ENCODE data around the gene DOK6.

Gene DOK6

DNA sequence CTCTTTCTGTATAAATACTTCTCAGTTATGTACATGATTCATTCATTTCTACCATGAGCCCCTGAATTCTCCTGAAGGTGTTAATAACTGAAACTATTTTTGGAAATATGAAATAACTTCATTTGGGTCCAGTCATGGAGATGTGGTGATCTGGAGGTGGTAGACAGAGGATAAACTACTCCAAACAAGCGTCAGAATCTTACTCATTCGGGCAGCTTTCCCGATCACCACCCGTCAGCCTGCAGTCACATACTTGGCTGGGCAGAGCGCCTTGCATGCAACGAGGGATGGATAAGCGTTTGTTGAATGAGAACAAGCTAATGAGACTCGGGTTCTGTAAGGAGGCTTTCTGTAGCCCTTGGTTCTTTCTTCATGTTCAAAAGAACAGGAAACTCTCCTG is 324.3 kb downstream of the DOK6 start:
- no peak for DNase-seq (ENCODE audit: low read depth, low spot score)

DNA sequence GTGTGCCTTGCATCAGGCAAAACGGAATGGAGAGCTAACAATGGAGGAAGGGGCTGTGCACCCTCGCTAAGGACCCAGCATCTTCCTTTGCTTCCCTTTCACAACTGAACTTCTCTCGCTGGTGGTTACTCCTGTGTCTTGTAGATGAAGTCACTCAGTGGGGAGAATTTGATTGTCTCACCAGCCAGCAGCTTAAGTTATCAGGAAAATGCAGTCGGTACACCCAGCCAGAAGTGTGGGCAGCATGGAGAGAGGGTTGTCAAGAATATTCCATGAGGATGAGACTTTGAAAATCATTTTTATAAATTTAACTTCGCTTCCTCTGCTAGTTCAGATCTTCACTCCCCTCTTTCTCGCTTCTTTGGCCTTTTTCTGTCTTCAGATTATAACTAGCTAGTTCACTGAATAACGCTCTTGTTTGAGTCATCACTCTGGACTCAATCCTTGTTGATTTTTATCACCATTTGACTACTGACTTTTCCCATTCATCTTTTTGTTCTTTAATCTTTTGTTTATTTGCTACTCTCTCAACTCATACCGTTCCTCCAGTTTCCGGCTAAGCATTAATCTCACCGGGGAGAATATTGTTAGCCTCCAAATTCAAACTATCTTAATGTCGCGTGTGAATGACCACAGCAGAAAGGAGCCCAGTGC is 325.3 kb downstream of the DOK6 start:
- no peak overlapping the region for H3K27ac ChIP-seq
- DNase-seq (ENCODE audit: low read depth, low spot score), result no peak

More for the DNA sequence above, 324.3 kb downstream of the DOK6 start:
- no peak overlapping the region for H3K27ac ChIP-seq

DNA sequence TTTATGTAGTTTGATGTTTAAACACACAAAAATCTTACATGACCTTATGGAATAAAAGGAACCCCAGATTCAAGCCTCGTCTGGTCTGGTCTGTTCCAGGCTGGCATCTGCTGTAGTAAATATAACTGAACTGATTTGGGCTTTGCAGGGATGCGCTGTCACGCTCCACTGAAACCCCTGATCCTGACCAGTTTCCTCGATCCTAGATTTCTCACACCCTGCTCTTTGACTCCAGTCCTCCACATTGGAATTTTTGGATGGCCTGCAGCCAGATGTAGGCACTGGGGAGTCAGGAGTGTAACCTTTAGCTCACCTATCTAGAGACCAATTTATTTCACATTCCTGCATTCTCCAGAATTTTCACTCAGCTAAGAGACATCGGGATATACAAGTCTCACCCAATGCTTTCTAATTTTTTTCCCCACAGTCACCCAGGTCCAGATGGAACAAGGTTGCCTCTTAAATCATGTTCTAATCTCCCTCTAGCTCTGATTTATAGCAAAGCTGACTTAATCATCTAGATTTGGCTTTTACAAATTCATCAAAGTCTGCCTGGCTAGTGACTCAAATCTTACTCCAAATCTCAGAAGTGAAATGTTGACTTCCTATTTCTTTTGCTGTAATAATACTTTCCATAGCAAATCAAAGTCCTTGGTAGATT is 327.4 kb downstream of the DOK6 start:
- no peak overlapping the region for H3K27ac ChIP-seq
- no peak for DNase-seq (ENCODE audit: low read depth, low spot score)

DNA sequence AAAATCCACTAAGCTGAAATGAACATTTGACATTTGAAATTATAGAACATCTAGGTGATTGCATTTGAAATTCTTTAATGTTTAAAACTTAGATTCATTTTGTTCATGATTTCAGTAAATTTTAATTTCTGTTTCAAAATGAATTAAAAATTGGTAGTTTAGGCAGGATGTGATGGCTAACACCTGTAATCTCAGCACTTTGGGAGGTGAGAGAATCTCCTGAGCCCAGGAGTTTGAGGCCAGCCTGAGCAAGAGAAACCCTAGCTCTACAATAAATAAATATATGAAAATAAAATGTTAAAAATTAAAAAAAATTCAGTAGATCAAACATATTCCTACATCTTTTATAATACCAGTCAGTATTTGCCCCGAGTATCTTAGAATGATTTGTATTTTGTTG is 330.0 kb downstream of the DOK6 start:
- H3K27ac ChIP-seq, result no peak overlapping the region
- DNase-seq (ENCODE audit: low read depth, low spot score), result no peak

DNA sequence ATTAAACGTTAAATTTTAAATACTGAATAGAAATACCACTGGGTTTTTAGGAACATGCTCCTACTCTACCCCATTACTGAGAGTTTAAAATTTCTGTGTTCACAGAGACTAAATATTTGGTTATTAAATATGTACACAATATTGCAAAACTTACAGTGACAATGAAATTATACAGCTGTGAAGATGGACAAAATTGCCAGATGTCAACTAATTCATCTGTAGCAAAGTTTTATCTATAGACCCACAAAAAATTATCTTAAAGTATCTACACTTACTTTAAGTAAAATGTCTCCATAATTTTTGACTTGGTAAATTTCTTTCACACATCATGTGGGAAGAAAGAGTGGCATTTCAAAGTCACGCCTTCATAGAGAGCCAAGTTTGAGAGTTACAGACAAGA is 333.8 kb downstream of the DOK6 start:
- no peak overlapping the region for H3K27ac ChIP-seq
- no peak for DNase-seq (ENCODE audit: low read depth, low spot score)

DNA sequence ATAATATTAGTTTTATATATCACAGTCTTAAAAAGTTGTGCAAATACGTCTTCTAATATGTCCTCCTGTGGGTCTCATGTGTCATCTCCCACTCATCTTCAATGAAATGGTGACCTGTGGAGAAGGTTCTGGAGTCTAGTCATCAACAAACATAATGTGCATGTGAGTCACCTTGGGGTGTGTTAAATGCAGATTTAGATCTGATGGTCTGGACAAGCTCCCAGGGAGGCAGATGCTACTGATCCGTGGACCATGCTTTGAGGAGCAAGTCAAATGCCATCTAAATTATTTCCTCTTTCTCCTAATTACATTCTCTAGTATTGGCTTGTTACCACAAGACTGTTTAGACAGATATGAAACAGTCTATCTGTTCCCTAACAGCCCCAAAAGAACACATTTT is 336.0 kb downstream of the DOK6 start:
- no peak overlapping the region for H3K27ac ChIP-seq
- DNase-seq (ENCODE audit: low read depth, low spot score), result no peak

DNA sequence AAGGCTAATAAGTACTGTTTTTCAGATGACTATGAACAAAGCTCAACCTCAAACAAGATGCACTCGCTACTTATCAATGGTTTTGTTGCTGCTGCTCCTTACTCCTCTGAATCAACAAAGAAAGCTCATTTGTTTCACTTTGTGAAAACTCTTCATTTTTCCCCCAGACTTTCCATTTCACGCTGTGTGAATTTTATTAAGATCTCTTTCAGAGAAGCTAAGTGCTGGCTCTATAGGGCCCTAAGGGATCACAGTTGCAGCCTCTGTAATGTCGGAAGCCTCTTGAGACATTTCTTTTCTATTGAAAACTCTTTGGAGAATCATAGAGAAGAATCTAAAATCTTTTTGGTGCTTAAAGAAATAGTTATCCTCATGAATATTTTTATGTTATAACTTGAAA is 337.2 kb downstream of the DOK6 start:
- H3K27ac ChIP-seq, result no peak overlapping the region
- no peak for DNase-seq (ENCODE audit: low read depth, low spot score)

DNA sequence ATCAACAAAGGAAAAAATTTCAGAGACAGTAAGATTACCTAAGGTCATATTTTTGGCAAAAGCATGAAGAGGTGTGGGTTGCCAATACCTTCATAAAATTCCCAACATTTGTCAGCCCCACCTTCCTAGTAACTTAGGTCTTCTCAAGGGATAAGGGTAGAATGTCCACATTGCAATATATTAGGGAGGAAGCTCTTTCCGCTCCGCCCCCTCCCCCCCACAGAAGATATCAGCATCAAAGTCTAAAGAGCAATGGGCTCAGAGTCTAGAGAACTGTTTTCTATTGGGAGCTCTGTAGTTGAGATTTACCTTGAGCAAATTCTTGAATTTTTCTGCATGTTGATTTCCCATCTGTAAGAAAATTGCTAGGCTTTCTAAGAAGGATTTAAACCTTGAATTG is 346.7 kb downstream of the DOK6 start:
- H3K27ac ChIP-seq, result no peak overlapping the region
- DNase-seq (ENCODE audit: low read depth, low spot score), result no peak

DNA sequence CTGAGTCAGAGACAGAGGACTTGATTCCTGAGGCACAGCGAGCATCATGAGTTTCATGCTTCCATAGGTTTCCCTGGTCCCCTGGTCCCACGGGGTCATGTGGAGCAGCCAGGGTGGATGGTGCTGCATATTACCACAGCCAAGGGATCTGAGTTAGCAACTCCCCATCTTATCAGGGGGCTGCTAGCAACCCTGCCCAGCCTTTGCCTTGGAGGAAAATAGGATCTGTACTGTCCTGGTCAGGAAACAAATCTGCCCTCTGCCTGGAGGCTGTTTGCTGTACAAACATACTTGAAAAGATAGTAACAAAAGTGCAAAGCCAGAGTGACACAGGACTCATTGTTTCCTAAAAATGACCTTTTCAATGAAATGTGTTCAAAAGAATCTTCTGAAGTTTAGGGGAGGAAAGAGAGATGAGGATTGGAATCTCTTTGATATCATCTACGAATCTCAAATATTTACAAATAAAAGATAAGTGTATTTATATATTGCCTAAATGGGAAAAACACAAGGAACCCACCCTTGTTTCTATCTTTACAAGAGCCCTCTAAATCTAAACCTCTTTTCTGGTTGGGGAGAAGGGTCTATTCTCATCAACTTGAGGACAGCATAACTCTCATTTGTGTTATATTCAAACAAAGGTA is 352.2 kb downstream of the DOK6 start:
- DNase-seq (ENCODE audit: low read depth, low spot score), result no peak
- no peak overlapping the region for H3K27ac ChIP-seq

DNA sequence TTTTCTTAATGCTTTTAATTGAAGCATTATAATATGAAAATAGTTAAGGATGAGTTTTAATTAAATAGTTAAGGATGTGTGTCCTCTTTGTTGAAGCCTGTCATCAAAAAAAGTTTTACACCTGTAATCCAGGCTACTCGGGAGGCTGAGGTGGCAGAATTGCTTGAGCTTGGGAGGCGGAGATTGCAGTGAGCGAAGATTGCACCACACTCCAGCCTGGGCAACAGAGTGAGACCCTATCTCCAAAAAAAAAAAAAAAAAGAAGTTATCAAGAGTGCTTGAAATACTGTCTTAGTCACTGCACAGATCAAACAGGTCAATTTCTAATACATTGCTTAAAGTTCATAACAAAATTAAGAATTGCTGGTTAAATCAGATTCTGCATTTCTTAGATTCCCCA is 353.4 kb downstream of the DOK6 start:
- no peak for DNase-seq (ENCODE audit: low read depth, low spot score)
- H3K27ac ChIP-seq, result no peak overlapping the region

DNA sequence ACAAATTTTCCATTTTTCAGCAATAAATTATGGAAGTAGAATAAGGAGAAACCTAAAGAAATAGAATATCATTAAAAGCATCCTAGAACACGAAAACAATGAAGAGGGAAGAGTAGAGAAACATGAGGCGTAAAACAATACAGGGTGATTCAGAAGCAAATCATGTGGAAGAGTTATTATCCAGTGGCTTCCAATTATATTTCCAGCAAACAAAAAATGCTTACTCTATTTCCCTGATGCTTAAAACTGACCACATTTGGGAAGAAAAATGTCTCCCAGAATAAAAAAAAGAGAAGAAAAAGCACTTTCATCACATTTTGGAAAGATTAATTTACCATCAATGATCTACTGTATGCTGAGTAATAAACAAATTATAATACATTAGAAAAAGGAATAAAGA is 354.4 kb downstream of the DOK6 start:
- no peak for DNase-seq (ENCODE audit: low read depth, low spot score)
- no peak overlapping the region for H3K27ac ChIP-seq

DNA sequence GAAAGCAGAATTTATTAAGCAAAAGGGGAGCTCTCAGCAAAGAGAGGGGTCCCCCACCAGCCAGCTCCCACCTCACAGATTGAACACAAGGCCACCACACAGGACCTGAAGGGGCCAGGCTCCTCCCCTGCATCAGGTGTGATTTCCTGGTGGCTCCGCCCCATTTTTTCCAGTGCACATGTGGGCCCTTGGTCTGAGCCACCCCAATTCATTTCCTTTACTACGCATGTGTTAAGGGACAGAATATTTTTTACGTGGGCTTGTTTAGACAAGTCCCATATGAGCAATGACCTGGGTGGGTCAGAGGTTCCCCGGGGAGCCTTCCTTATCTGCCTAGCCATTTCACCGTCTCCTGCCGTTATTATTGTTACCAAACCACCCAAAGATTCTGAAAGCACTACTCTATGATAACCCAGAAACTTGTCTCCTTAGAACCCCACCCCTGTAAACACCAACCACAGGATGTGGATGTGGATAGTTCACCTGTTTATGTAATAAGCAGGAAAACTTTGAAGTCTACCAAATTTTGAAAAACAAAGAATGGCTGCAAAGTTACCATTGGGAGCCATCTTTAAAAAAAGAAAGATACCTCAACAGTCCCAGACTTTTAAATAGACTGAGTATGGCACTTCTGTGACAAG is 355.3 kb downstream of the DOK6 start:
- H3K27ac ChIP-seq, result no peak overlapping the region
- DNase-seq (ENCODE audit: low read depth, low spot score), result no peak

DNA sequence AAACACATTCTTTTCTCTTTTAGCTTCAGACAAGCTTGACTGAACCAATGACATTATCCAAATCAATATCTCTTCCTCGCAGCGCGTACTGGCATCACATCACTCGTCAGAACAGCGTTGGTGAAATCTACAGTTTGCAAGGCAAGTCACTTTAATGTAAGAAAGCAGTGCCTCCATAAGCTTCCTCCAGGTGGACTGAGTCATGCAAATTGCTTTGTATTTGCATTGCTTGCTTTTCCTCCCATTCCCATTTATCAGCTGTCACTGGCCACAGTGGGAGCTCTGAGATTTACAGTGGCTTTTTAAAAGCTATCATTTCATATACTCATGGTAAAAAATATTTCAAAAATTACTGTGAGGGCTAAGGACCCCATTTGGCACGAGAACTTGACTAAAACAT is 357.0 kb downstream of the DOK6 start:
- peak overlapping the region; percentile 39 for H3K27ac ChIP-seq
- no peak for DNase-seq (ENCODE audit: low read depth, low spot score)

DNA sequence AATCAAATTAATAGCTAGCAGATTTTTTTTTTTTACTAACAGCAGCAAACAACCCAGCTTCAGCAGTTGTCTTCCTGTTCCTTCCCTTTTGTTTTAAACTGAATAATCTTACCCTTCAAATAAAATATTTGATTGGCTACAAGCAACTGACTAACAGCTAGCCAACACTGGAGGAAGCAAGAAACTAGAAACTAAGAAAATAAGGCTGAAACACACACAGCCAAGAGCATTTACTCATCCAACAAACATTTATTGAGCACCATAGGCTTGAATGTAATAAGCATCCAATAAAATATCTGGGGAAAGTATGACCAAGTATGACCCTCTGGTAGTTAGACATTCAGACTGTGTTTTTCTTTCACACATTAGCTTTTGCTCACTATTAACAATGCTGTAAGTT is 357.8 kb downstream of the DOK6 start:
- DNase-seq (ENCODE audit: low read depth, low spot score), result no peak
- H3K27ac ChIP-seq, result peak overlapping the region; percentile 39

DNA sequence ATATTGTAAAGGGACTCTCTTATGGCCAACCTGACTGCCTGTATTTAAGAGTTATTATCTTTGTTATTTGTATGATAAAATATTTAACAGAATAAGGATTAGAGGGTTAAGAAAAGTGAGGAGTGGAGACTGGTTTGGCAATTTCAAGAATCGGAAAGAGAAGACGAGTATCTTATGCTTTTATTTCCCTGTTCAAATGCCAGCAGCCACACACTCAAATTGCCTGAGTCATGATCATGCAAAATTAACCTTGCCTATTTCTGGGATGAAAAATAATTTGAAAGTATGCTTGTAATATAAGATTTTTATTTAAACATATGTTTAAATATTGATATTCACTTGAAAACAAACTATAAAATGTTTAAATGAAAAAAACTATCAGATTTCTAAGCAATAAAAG is 358.4 kb downstream of the DOK6 start:
- peak overlapping the region; percentile 39 for H3K27ac ChIP-seq
- no peak for DNase-seq (ENCODE audit: low read depth, low spot score)

DNA sequence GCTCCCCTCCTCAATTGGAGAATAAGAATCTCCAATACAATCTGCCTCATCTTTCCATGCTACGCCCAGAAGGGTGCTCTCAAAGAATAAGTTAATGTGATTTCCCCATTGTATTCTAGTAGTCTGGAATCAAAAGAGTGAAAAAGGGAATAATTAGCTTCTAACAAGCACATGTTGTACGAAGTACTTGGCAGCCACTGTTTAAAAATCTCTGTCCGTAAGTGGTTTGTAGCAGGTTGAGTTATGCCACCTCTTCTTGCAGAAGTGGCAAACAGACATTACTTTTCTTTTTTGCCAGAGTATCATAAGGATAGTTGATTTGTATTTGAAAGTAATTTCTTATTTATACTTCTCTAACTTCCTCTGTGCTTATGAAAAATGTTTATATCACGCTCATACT is 362.3 kb downstream of the DOK6 start:
- no peak for DNase-seq (ENCODE audit: low read depth, low spot score)
- no peak overlapping the region for H3K27ac ChIP-seq

DNA sequence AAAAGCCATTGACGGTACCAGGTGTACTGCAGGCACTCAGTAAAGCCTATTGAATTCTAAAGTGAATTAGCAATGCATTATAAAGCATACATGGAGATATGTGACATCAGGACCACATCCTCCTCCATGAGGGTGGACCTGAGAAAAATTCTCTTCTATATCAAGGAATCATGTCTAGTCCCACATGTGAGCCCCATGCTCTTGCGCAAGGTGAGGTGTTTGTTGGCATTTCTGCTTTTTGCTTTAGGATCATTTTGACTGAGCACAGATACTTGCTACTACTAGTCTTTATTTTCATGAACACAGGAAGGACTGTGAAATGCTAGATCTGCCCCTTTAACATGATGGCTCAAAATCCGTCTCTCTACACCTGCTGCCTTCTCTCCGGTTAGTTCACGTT is 363.1 kb downstream of the DOK6 start:
- no peak for DNase-seq (ENCODE audit: low read depth, low spot score)
- no peak overlapping the region for H3K27ac ChIP-seq

DNA sequence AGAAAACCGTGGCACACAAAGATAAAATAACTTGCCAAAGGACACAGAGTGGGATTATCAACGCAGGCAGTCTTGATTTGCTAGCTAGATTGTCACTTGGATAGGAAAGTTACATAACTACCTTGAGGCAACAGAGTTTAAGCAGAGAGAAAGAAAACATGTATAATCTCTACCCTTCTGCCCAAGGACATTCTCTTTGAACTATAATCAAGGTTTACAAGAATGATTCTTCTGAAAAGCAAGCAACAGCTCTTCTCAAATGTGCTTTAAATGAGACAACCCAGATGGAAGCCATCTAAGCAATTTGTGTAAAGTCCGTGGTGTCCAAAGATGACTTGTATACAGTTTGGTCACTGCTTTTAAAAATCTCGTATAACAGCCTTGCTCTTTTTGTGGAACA is 369.6 kb downstream of the DOK6 start:
- no peak for DNase-seq (ENCODE audit: low read depth, low spot score)
- H3K27ac ChIP-seq, result no peak overlapping the region

DNA sequence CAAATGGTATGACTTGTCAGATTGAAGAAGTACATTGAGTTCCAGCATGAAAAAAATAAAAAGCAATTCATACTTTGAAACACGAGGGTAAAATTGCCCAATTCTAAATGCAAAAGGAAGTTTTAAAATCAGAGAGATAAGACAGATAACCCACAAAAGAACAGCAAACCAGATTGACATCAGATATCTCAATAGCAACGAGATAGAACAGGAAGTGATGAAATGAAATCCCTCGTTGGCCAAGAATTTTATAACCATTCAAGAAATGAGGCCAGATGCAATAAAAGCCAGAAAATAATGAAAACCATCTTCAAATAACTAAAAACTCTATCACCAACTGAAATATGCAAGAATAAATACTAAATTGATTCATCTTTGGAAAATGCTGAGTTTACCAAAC is 374.1 kb downstream of the DOK6 start:
- no peak for DNase-seq (ENCODE audit: low read depth, low spot score)
- no peak overlapping the region for H3K27ac ChIP-seq

DNA sequence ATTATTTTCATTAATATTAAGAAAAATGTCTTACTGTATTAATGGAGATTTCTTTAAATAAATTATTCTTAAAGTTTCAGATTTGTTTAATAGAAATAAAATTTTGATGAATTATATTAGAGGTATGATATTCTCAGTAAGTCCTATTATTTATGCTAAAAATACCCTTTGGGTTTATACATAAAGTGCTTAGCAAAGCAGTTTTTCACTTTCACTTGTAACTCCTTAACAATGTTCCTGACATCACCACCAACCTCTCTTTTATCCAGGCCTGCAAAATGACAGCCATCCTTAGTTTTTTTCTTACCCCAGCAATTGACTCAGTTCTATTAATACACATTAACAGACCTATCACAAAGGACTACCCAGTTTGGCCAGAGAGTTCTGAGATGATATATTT is 376.6 kb downstream of the DOK6 start:
- no peak for DNase-seq (ENCODE audit: low read depth, low spot score)
- no peak overlapping the region for H3K27ac ChIP-seq

DNA sequence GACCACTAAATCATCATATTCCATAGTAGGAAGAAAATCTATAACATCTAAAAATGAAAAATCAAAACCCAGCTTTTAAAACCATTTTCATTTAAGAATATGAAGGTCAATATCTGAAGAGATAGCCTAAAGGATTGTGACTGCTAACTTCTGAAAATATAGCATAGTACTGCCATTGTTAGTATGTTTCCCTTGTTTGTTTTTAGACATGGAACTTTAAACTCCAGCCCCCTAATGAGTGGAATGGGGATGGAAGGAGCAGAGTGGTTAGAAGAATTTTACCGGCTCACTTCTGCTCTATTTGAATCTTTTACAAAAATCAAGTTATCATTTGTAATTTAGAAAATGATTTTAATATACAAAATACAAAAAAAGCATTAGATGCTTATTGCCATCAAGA is 378.0 kb downstream of the DOK6 start:
- no peak for DNase-seq (ENCODE audit: low read depth, low spot score)
- H3K27ac ChIP-seq, result no peak overlapping the region
